Measurements from ENCODE around the gene ING2. TPM values are rescaled to one million over a fixed set of nuclear protein-coding genes. Genes with fewer than 3 reads are reported as not detected.
A peak's percentile ranks its signal among the peaks of the same experiment; 100 is the strongest.

The ING2 gene
- total RNA-seq, 5 donors from 2014 or later (not counting 1 experiment from before 2014, with no cell fraction given), result 5.0 to 14.0 (median 7.6) TPM

DNA sequence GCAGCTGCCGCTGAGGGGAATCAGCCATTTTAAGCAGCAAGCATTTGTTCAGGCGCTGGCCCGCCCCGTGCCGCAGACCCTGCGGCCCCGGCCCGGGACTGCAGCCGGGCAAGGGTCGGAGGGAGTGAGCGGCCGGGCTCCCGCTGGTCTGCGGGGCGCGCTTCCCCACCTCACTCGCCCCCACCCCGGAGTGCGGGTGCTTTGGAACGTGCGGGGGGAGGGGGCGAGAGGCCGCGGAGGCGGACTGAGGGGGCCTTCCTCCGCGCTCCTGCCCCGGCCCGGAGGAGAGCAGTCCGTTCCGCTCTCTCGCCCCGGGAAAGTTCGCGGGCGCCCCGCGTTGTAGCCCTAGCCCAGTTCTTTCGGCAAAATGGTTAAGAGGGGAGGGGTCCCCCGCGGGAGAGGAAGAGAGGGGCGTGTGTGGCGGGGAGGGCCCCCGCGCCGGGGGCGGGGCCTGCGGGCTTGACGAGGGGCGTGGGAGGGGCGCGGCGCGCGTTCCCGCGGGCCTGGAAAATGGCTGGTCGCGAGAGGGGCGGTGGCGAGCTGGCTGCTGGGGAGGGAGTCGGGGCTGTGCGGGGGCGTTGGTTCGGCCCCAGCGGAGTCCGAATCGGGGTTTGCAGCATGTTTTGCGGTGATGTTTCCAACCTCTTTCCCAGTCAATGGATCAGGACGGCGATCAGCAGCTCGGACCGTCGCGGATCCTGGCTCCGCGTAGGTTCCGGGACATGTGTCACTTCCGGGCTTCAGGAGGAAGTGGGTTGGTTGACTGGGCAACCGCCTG, 942 bp downstream of the ING2 start:
- peak overlapping the region; percentile 96 to 97 for H3K4me3 ChIP-seq (ENCODE audit: control insufficient read depth in 1 of 2, extremely low read depth in 1 of 2, low read length in 1 of 2)
- peaks cover 9 to 17% of the 10 kb centered on the region in 2 experiments for H3K4me1 ChIP-seq (ENCODE audit: control insufficient read depth in 1 of 2, extremely low read depth in 1 of 2, insufficient read depth in 2 of 2, low read length in 2 of 2)
- ATAC-seq (replicated peaks in 1 of 4) (peak; percentile 27 to 38 (median 27)), DNase-seq (peak; percentile 75 to 92 (median 84))
- peak overlapping the region; percentile 96 to 99 for H3K27ac Mint-ChIP-seq
- H3K36me3 ChIP-seq (ENCODE audit: control insufficient read depth in 2 of 2, extremely low read depth in 1 of 2, insufficient read depth in 1 of 2, low read length in 1 of 2), result peaks cover 0 to 4% of the 10 kb centered on the region in 2 donors
- no peaks in the 10 kb centered on the region for H3K9me3 Mint-ChIP-seq
- under 1% methylated on average over 65 of the region's 80 CpGs for WGBS (ENCODE audit: insufficient coverage)
- CTCF ChIA-PET, result no interaction called here
- peaks cover 30 to 39% (median 39%) of the 10 kb centered on the region in 3 donors for H3K4me1 Mint-ChIP-seq
- peak overlapping the region; percentile 96 for H3K4me3 Mint-ChIP-seq
- H3K27ac ChIP-seq (ENCODE audit: low read length), result peak overlapping the region; percentile 80
- H3K27me3 ChIP-seq (replicated peaks in 1 of 2; ENCODE audit: control insufficient read depth in 2 of 2, extremely low read depth in 1 of 2, insufficient read depth in 2 of 2, low read length in 1 of 2), result no peaks in the 10 kb centered on the region
- POLR2A ChIA-PET, result no interaction called here
- H3K36me3 Mint-ChIP-seq, result peaks cover 8% of the 10 kb centered on the region
- H3K27me3 Mint-ChIP-seq, result no peaks in the 10 kb centered on the region
- H3K9me3 ChIP-seq, result no peaks in the 10 kb centered on the region

DNA sequence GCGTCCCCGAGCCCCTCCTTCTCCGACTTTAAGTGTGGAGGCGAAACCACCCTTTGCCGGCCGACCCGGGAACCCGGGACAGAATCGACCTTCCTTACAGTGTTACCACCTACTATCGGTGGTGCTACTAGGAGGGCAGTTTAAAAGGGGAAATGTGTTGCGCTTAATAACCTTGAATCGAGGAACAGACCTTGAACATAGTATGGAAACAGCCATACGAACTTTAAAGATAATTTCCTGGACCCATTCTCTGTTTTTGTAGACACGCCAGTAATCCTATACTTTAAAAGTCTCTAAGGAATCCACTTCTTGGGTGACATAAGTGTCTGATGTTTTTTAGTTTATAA, 1.5 kb downstream of the ING2 start:
- peaks cover 29 to 41% (median 38%) of the 10 kb centered on the region in 3 donors for H3K4me1 Mint-ChIP-seq
- peaks cover 13% of the 10 kb centered on the region for H3K36me3 Mint-ChIP-seq
- POLR2A ChIA-PET, result no interaction called here
- Histone ChIP-seq H3K27ac (ENCODE audit: low read length) (peak overlapping the region; percentile 80), H3K27me3 (replicated peaks in 1 of 2; ENCODE audit: control insufficient read depth in 2 of 2, extremely low read depth in 1 of 2, insufficient read depth in 2 of 2, low read length in 1 of 2) (no peaks in the 10 kb centered on the region), H3K4me3 (ENCODE audit: control insufficient read depth in 1 of 2, extremely low read depth in 1 of 2, low read length in 1 of 2) (peak overlapping the region; percentile 96 to 97), H3K4me1 (ENCODE audit: control insufficient read depth in 1 of 2, extremely low read depth in 1 of 2, insufficient read depth in 2 of 2, low read length in 2 of 2) (peaks cover 9 to 22% of the 10 kb centered on the region in 2 experiments), H3K9me3 (no peaks in the 10 kb centered on the region), H3K36me3 (ENCODE audit: control insufficient read depth in 2 of 2, extremely low read depth in 1 of 2, insufficient read depth in 1 of 2, low read length in 1 of 2) (peaks cover 0 to 4% of the 10 kb centered on the region in 2 donors)
- CTCF ChIA-PET, result no interaction called here
- DNase-seq (no peak), ATAC-seq (replicated peaks in 1 of 4) (no peak)
- peak overlapping the region; percentile 96 to 99 for H3K27ac Mint-ChIP-seq
- peak overlapping the region; percentile 96 for H3K4me3 Mint-ChIP-seq
- H3K27me3 Mint-ChIP-seq, result no peaks in the 10 kb centered on the region
- WGBS (ENCODE audit: insufficient coverage), result 0% methylated on average over 1 of the region's 14 CpGs
- H3K9me3 Mint-ChIP-seq, result no peaks in the 10 kb centered on the region

DNA sequence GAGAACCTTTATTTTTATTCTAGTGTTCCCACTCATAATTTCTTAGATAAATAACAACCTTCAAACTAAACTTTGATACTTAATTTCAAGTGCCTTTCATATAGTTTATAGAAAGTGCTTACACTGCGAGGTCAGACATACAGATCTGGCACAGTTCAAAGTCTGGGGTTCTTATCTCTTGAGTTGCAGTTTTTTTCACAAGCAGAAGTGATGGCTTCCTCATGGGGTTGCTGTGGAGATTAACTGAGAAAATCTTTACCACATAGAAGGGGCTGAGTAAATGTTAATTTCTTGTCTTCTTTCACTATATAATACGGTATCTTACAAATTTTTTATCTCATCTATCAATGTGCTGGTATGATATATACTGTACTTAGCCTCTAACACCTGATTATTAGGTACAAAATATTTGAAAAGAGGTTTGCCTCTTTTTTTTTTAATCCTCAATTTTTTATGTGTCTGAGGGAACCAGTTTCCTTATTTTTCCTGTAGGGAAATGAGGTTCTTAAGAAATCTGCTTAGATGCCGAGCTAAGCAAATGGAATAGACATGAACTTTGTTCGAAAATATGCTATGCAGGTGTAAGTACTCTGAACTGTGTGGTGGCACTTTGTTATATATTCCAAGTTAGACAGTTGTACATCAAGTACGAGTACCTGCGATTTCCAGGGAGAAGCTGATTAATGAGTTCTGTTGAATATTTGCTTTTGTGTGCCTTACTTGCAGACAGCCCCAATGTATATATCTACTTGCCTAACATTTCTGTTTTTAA, 3.3 kb downstream of the ING2 start:
- Mint-ChIP-seq H3K27me3 (no peaks in the 10 kb centered on the region), H3K4me3 (no peak overlapping the region), H3K27ac (no peak overlapping the region), H3K36me3 (peaks cover 14% of the 10 kb centered on the region), H3K4me1 (peaks cover 19 to 30% (median 26%) of the 10 kb centered on the region in 3 donors), H3K9me3 (no peaks in the 10 kb centered on the region)
- Histone ChIP-seq H3K4me3 (ENCODE audit: control insufficient read depth in 1 of 2, extremely low read depth in 1 of 2, low read length in 1 of 2) (no peak overlapping the region), H3K36me3 (ENCODE audit: control insufficient read depth in 2 of 2, extremely low read depth in 1 of 2, insufficient read depth in 1 of 2, low read length in 1 of 2) (peaks cover 0 to 4% of the 10 kb centered on the region in 2 donors), H3K27me3 (replicated peaks in 1 of 2; ENCODE audit: control insufficient read depth in 2 of 2, extremely low read depth in 1 of 2, insufficient read depth in 2 of 2, low read length in 1 of 2) (no peaks in the 10 kb centered on the region), H3K4me1 (ENCODE audit: control insufficient read depth in 1 of 2, extremely low read depth in 1 of 2, insufficient read depth in 2 of 2, low read length in 2 of 2) (peaks cover 8 to 10% of the 10 kb centered on the region in 2 experiments), H3K27ac (ENCODE audit: low read length) (no peak overlapping the region), H3K9me3 (no peaks in the 10 kb centered on the region)
- ATAC-seq (replicated peaks in 1 of 4) (no peak), DNase-seq (no peak)
- WGBS (ENCODE audit: insufficient coverage), result 89% methylated on average over 2 of the region's 6 CpGs
- ChIA-PET CTCF (interaction anchor here in 1 of 2 donors (1.0 kb wide), 1 partner anchor 139 kb away, joined by 3 read pairs; no protein-coding TSS in a partner anchor), POLR2A (interaction anchor here (0.6 kb wide), 2 partner anchors 9 to 46 kb away, joined by 3 to 4 read pairs; no protein-coding TSS in a partner anchor)

DNA sequence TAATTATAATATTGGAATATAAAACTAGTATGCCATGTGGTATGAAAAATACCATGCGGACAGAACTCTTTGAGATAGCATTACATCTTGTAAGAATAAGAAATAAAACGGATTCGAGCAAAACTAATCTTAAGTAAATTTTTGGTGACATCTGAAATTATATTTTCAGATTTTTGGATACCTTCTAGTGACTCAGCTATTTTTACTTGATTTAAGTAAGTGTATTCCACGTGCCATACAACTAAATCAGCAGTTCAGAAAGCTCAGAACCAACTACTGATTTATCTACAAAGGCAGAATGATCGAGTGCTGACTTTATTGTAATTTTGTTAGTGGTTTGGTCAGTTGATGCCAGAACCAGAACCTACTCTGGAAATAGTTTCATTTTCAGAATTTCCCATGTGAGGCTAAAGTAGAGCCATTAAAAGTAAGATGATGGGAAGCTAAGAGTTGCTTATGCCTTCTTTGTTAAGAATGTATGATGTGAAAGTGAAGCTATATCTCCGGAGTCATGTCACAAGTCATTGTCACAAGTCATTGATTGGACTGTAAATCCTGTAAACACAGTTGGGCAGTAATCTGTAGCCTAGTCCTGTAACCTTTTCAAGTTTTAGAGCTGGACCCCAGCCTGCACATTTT, 4.0 kb downstream of the ING2 start:
- ATAC-seq (replicated peaks in 1 of 4) (no peak), DNase-seq (no peak)
- H3K27me3 ChIP-seq (replicated peaks in 1 of 2; ENCODE audit: control insufficient read depth in 2 of 2, extremely low read depth in 1 of 2, insufficient read depth in 2 of 2, low read length in 1 of 2), result no peaks in the 10 kb centered on the region
- ChIA-PET POLR2A (interaction anchor here in 1 of 2 donors (0.6 kb wide), 1 partner anchor 47 kb away, joined by 4 read pairs; no protein-coding TSS in a partner anchor), CTCF (no interaction called here)
- Mint-ChIP-seq H3K27me3 (no peaks in the 10 kb centered on the region), H3K36me3 (peaks cover 14% of the 10 kb centered on the region), H3K27ac (no peak overlapping the region), H3K4me1 (peaks cover 12 to 23% (median 19%) of the 10 kb centered on the region in 3 donors), H3K4me3 (no peak overlapping the region), H3K9me3 (no peaks in the 10 kb centered on the region)
- no peak overlapping the region for H3K27ac ChIP-seq (ENCODE audit: low read length)
- WGBS (ENCODE audit: insufficient coverage), result 100% methylated on average over 1 of the region's 6 CpGs
- H3K36me3 ChIP-seq (ENCODE audit: control insufficient read depth in 2 of 2, extremely low read depth in 1 of 2, insufficient read depth in 1 of 2, low read length in 1 of 2), result peaks cover 0 to 4% of the 10 kb centered on the region in 2 donors
- no peaks in the 10 kb centered on the region for H3K9me3 ChIP-seq
- H3K4me3 ChIP-seq (ENCODE audit: control insufficient read depth in 1 of 2, extremely low read depth in 1 of 2, low read length in 1 of 2), result no peak overlapping the region
- peaks cover 2 to 4% of the 10 kb centered on the region in 2 experiments for H3K4me1 ChIP-seq (ENCODE audit: control insufficient read depth in 1 of 2, extremely low read depth in 1 of 2, insufficient read depth in 2 of 2, low read length in 2 of 2)

DNA sequence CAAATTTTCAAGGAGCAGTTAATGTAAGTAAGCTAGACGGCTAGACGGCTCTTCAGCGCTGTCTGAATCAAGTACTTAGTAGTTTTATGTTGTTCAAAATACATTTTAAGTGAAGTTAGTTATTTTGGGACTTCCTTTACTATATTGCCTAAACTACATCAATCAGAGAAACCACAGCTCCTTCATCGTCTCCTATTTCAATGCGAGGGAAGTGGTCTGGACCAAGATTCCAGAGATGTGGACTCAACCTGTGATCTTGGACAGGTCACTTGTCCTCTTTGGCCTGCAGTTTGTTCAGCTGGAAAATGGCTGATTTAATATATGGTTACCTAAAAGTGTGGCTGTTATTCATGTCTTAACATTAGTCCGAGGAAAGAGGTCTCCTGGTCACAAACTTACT, 10.6 kb downstream of the ING2 start:
- Histone ChIP-seq H3K27me3 (replicated peaks in 1 of 2; ENCODE audit: control insufficient read depth in 2 of 2, extremely low read depth in 1 of 2, insufficient read depth in 2 of 2, low read length in 1 of 2) (no peaks in the 10 kb centered on the region), H3K4me3 (ENCODE audit: control insufficient read depth in 1 of 2, extremely low read depth in 1 of 2, low read length in 1 of 2) (no peak overlapping the region), H3K36me3 (ENCODE audit: control insufficient read depth in 2 of 2, extremely low read depth in 1 of 2, insufficient read depth in 1 of 2, low read length in 1 of 2) (peaks cover 0 to 3% of the 10 kb centered on the region in 2 donors), H3K4me1 (ENCODE audit: control insufficient read depth in 1 of 2, extremely low read depth in 1 of 2, insufficient read depth in 2 of 2, low read length in 2 of 2) (peaks cover 0 to 4% of the 10 kb centered on the region in 2 experiments), H3K27ac (ENCODE audit: low read length) (no peak overlapping the region), H3K9me3 (no peaks in the 10 kb centered on the region)
- H3K4me1 Mint-ChIP-seq, result peaks cover 0 to 6% (median 5%) of the 10 kb centered on the region in 3 donors
- H3K27ac Mint-ChIP-seq, result no peak overlapping the region
- POLR2A ChIA-PET, result no interaction called here
- ATAC-seq (replicated peaks in 1 of 4) (no peak), DNase-seq (no peak)
- H3K9me3 Mint-ChIP-seq, result no peaks in the 10 kb centered on the region
- no peaks in the 10 kb centered on the region for H3K27me3 Mint-ChIP-seq
- CTCF ChIA-PET, result no interaction called here
- WGBS (ENCODE audit: insufficient coverage), result 61% methylated on average over 2 of the region's 6 CpGs
- no peak overlapping the region for H3K4me3 Mint-ChIP-seq
- H3K36me3 Mint-ChIP-seq, result peaks cover 10% of the 10 kb centered on the region

DNA sequence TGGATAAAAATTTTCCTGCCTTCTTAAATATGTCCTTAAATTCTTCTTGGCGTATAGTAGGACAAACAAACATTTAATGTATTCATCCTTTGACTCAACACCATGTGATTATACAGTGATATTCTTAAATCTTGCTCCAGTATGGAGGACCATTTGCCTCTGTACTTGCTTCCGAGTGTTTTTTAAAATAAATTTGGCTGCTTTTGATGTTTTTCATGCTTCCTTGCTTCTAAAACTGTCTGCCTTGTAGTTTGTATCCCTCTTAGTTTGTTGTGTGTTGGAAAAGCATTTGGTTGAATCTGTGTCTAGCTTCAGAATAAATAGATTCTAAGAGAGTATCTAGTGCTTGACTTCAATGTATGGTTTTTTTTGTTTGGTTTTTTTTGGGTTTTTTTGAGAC, 12.3 kb downstream of the ING2 start:
- Histone ChIP-seq H3K4me3 (ENCODE audit: control insufficient read depth in 1 of 2, extremely low read depth in 1 of 2, low read length in 1 of 2) (no peak overlapping the region), H3K36me3 (ENCODE audit: control insufficient read depth in 2 of 2, extremely low read depth in 1 of 2, insufficient read depth in 1 of 2, low read length in 1 of 2) (no peaks in the 10 kb centered on the region), H3K27me3 (replicated peaks in 1 of 2; ENCODE audit: control insufficient read depth in 2 of 2, extremely low read depth in 1 of 2, insufficient read depth in 2 of 2, low read length in 1 of 2) (no peaks in the 10 kb centered on the region), H3K9me3 (no peaks in the 10 kb centered on the region), H3K27ac (ENCODE audit: low read length) (no peak overlapping the region), H3K4me1 (ENCODE audit: control insufficient read depth in 1 of 2, extremely low read depth in 1 of 2, insufficient read depth in 2 of 2, low read length in 2 of 2) (no peaks in the 10 kb centered on the region)
- no peaks in the 10 kb centered on the region for H3K9me3 Mint-ChIP-seq
- POLR2A ChIA-PET, result interaction anchor here in 1 of 2 donors (0.7 kb wide), 1 partner anchor 200 kb away, joined by 3 read pairs; no protein-coding TSS in a partner anchor
- DNase-seq (no peak), ATAC-seq (replicated peaks in 1 of 4) (no peak)
- H3K27me3 Mint-ChIP-seq, result no peaks in the 10 kb centered on the region
- H3K4me3 Mint-ChIP-seq, result no peak overlapping the region
- H3K27ac Mint-ChIP-seq, result no peak overlapping the region
- no peaks in the 10 kb centered on the region for H3K4me1 Mint-ChIP-seq
- WGBS (ENCODE audit: insufficient coverage), result 86% methylated on average over 1 of the region's 2 CpGs
- CTCF ChIA-PET, result no interaction called here
- H3K36me3 Mint-ChIP-seq, result no peaks in the 10 kb centered on the region
